SK-N-SH (cell line): ENCODE results near the gene PSMB11. TPM values are rescaled to one million over a fixed set of nuclear protein-coding genes. Genes with fewer than 3 reads are reported as not detected.

Experiments
- CTCF ChIA-PET: fragments of 300-600, 350-600 bp; formaldehyde crosslinking; extraction: SDS; loops from one replicate; lab custom pipeline; 2021; lab: Yijun Ruan, JAX
- POLR2A ChIA-PET: fragments of 350-600 bp; sonication (Branson Sonifier 250); formaldehyde crosslinking; extraction: SDS; loops from one replicate; lab custom pipeline; 2020; ENCODE audit warnings: antibody characterized with exemption, inconsistent platforms; lab: Yijun Ruan, JAX
- DNase-seq: peaks from one replicate; pipeline ENCODE4 v3.0.0; 2012
- H2AFZ ChIP-seq: fragments of 200-600 bp; sonication (generic); 2 replicates; pipeline ENCODE4 v1.8.1; 2016; ENCODE audit warnings: antibody characterized with exemption, mild to moderate bottlenecking, low read depth
- H3F3A ChIP-seq: fragments of 200-600 bp; sonication (generic); replicated peaks from 2 replicates; pipeline ENCODE3; 2016; ENCODE audit warnings: antibody characterized with exemption, mild to moderate bottlenecking; ENCODE audit not compliant: insufficient read depth
- H3K27ac ChIP-seq, 2 experiments: fragments of 200-500 bp in 1 of 2; fragments of 200-600 bp in 1 of 2; sonication (Bioruptor generic) in 1 of 2; sonication (generic), shearing (Covaris generic) in 1 of 2; 2 replicates each; pipeline versions ENCODE4 v1.5.1 to v1.6.1; 2014 to 2016; ENCODE audit warnings: low read depth in 2 of 2, inconsistent platforms in 1 of 2, low read length in 1 of 2, mild to moderate bottlenecking in 1 of 2, mixed read lengths in 1 of 2
- H3K27me3 ChIP-seq: fragments of 200-600 bp; sonication (generic), shearing (Covaris generic); 2 replicates; pipeline ENCODE4 v1.6.1; 2016; ENCODE audit warnings: mixed run types; ENCODE audit not compliant: insufficient read depth
- H3K36me3 ChIP-seq, 2 experiments: fragments of 200-500 bp in 1 of 2; fragments of 200-600 bp in 1 of 2; sonication (Bioruptor generic) in 1 of 2; sonication (generic) in 1 of 2; replicated peaks in 1 of 2; 2 replicates each; pipeline versions ENCODE3 to v1.5.1; 2014 to 2016; ENCODE audit warnings: low read length in 1 of 2, mild to moderate bottlenecking in 1 of 2; ENCODE audit not compliant: insufficient read depth in 2 of 2, control insufficient read depth in 1 of 2
- H3K4me1 ChIP-seq, 2 experiments: fragments of 200-500 bp in 1 of 2; fragments of 200-600 bp in 1 of 2; sonication (Bioruptor generic) in 1 of 2; sonication (generic), shearing (Covaris generic) in 1 of 2; 2 replicates each; pipeline versions ENCODE4 v1.5.1 to v1.6.1; 2014 to 2016; ENCODE audit warnings: low read depth in 1 of 2, low read length in 1 of 2, mixed run types in 1 of 2; ENCODE audit not compliant: insufficient read depth in 2 of 2, control insufficient read depth in 1 of 2
- H3K4me2 ChIP-seq: fragments of 200-600 bp; sonication (generic), shearing (Covaris generic); 2 replicates; pipeline ENCODE4 v1.6.1; 2017; ENCODE audit warnings: mixed run types
- H3K4me3 ChIP-seq, 2 experiments: fragments of 200-500 bp in 1 of 2; fragments of 200-600 bp in 1 of 2; sonication (Bioruptor generic) in 1 of 2; sonication (generic), shearing (Covaris generic) in 1 of 2; 2 replicates each; pipeline versions ENCODE4 v1.5.1 to v1.8.1; 2014 to 2016; ENCODE audit warnings: low read depth in 2 of 2, inconsistent platforms in 1 of 2, low read length in 1 of 2, mild to moderate bottlenecking in 1 of 2, mixed read lengths in 1 of 2, moderate library complexity in 1 of 2
- H3K79me2 ChIP-seq: fragments of 200-600 bp; sonication (generic); 2 replicates; pipeline ENCODE4 v1.8.1; 2017; ENCODE audit warnings: mild to moderate bottlenecking; ENCODE audit not compliant: insufficient read depth
- H3K9ac ChIP-seq: fragments of 200-600 bp; sonication (generic); 2 replicates; pipeline ENCODE4 v1.6.1; 2017; ENCODE audit warnings: mixed run types
- H3K9me2 ChIP-seq: fragments of 200-600 bp; sonication (generic); 2 replicates; pipeline ENCODE4 v1.6.1; 2017; ENCODE audit warnings: mixed run types
- H3K9me3 ChIP-seq: fragments of 200-600 bp; sonication (generic); 2 replicates; pipeline ENCODE4 v1.6.1; 2017; ENCODE audit warnings: mixed run types, mild to moderate bottlenecking, moderate library complexity
- H4K20me1 ChIP-seq: fragments of 200-600 bp; sonication (generic); 2 replicates; pipeline ENCODE4 v1.6.1; 2017; ENCODE audit warnings: mild to moderate bottlenecking, mixed run types; ENCODE audit not compliant: insufficient read depth
- CHD2 ChIP-seq: fragments of 150-350 bp; IDR thresholded peaks from 2 replicates; pipeline ENCODE4 v1.6.1; 2018; ENCODE audit warnings: low read length; ENCODE audit not compliant: partially characterized antibody
- ELF1 ChIP-seq: IDR thresholded peaks from 2 replicates; pipeline ENCODE4 v1.4.0; 2012
- EP300 ChIP-seq, 2 experiments: IDR thresholded peaks; 2 replicates each; pipeline versions ENCODE4 v1.4.0 to v1.6.1; 2012; ENCODE audit warnings: borderline replicate concordance in 1 of 2, low read depth in 1 of 2, low read length in 1 of 2
- EZH2phosphoT487 ChIP-seq: fragments of 200-600 bp; sonication (generic); IDR thresholded peaks from 2 replicates; pipeline ENCODE4 v1.6.1; 2017; ENCODE audit warnings: low read depth, mixed run types, mild to moderate bottlenecking, antibody characterized with exemption, moderate library complexity, borderline replicate concordance
- FOSL2 ChIP-seq: IDR thresholded peaks from 2 replicates; pipeline ENCODE4 v1.4.0; 2012; ENCODE audit warnings: low read depth, mild to moderate bottlenecking, moderate library complexity, borderline replicate concordance
- FOXM1 ChIP-seq: IDR thresholded peaks from 2 replicates; pipeline ENCODE4 v1.4.0; 2012; ENCODE audit warnings: low read depth, mild to moderate bottlenecking
- GATA2 ChIP-seq: sonication (generic); formaldehyde crosslinking; IDR thresholded peaks from 2 replicates; pipeline ENCODE4 v1.5.0; 2020; ENCODE audit warnings: mild to moderate bottlenecking, missing genetic modification reagents
- IRF3 ChIP-seq: fragments of 150-350 bp; IDR thresholded peaks from 2 replicates; pipeline ENCODE4 v1.6.1; 2016; ENCODE audit warnings: mild to moderate bottlenecking, low read depth, low read length
- MAX ChIP-seq: IDR thresholded peaks from 2 replicates; pipeline ENCODE4 v1.4.0; 2012; ENCODE audit warnings: low read depth
- MEF2A ChIP-seq: IDR thresholded peaks from 2 replicates; pipeline ENCODE4 v1.4.0; 2012; ENCODE audit warnings: low read depth, borderline replicate concordance
- MXI1 ChIP-seq: IDR thresholded peaks from 2 replicates; pipeline ENCODE4 v1.6.1; 2012; ENCODE audit warnings: mild to moderate bottlenecking, low read depth, low read length, improper control_type of control experiment
- NFIC ChIP-seq: IDR thresholded peaks from 2 replicates; pipeline ENCODE4 v1.4.0; 2012; ENCODE audit warnings: borderline replicate concordance
- POLR2AphosphoS5 ChIP-seq: IDR thresholded peaks from 2 replicates; pipeline ENCODE4 v1.6.1; 2012; ENCODE audit warnings: low read depth, low read length
- RAD21 ChIP-seq: IDR thresholded peaks from 2 replicates; pipeline ENCODE4 v1.6.1; 2012; ENCODE audit warnings: mild to moderate bottlenecking, low read length
- RCOR1 ChIP-seq: fragments of 150-350 bp; IDR thresholded peaks from 2 replicates; pipeline ENCODE4 v1.6.1; 2017; ENCODE audit warnings: antibody characterized with exemption, low read length
- REST ChIP-seq: IDR thresholded peaks from 2 replicates; pipeline ENCODE4 v1.6.1; 2012; ENCODE audit warnings: mild to moderate bottlenecking, low read depth, low read length, moderate library complexity
- RFX5 ChIP-seq: IDR thresholded peaks from 2 replicates; pipeline ENCODE4 v1.6.1; 2012; ENCODE audit warnings: mild to moderate bottlenecking, improper control_type of control experiment, low read length
- RXRA ChIP-seq: IDR thresholded peaks from 2 replicates; pipeline ENCODE4 v1.4.0; 2012; ENCODE audit warnings: low read depth, mild to moderate bottlenecking, borderline replicate concordance
- SIN3A ChIP-seq: IDR thresholded peaks from 2 replicates; pipeline ENCODE4 v1.6.1; 2012; ENCODE audit warnings: low read depth, mild to moderate bottlenecking, low read length, moderate library complexity, borderline replicate concordance
- TCF12 ChIP-seq: IDR thresholded peaks from 2 replicates; pipeline ENCODE4 v1.4.0; 2012
- YY1 ChIP-seq: IDR thresholded peaks from 2 replicates; pipeline ENCODE4 v1.4.0; 2012; ENCODE audit warnings: low read depth, mild to moderate bottlenecking
- WGBS: methylation state at CpG from one replicate; pipeline ENCODE4 v1.1.6; 2017; ENCODE audit warnings: low lambda C conversion rate; 5-methylcytosine and 5-hydroxymethylcytosine counted together
- polyA plus RNA-seq, 3 experiments: library from polyadenylated mRNA; depleted of rRNA; stranded (reverse); fragments of >200 nt; gene quantifications; 2 replicates each; pipeline ENCODE4 v1.2.3, GENCODE V29; 2012

PSMB11 gene
- polyA plus RNA-seq, 1 of the 3 experiments (the other 2 are of a cell fraction), result not detected

GRCh38 chr14:23033801-23034497, 8.1 kb upstream of the PSMB11 start:
- peaks cover 53% of the 10 kb centered on the region for H3K79me2 ChIP-seq
- H2AFZ ChIP-seq, result peak overlapping the region; percentile 69; the same call in 1 of the 2 replicates
- H4K20me1 ChIP-seq, result no peaks in the 10 kb centered on the region
- DNase-seq, result no peak
- H3K9me3 ChIP-seq, result no peaks in the 10 kb centered on the region
- H3K4me2 ChIP-seq, result peak overlapping the region; percentile 91
- peak overlapping the region; percentile 94 to 96 for H3K27ac ChIP-seq
- ChIA-PET POLR2A (interaction anchor here (1.0 to 1.4 kb wide), 5 partner anchors 10 to 27 kb away, joined by 3 to 5 read pairs (median 3); no protein-coding TSS in a partner anchor), CTCF (interaction anchor here (1.1 to 6.3 kb wide), 12 partner anchors 9 to 60 kb away, joined by 3 to 22 read pairs (median 6); no protein-coding TSS in a partner anchor)
- TF ChIP-seq MXI1 (no peak), RXRA (no peak), IRF3 (no peak), MAX (no peak), EZH2phosphoT487 (no peak), POLR2AphosphoS5 (no peak), RCOR1 (no peak)
- peak overlapping the region; percentile 72 to 94 for H3K4me3 ChIP-seq
- H3K36me3 ChIP-seq, result peaks cover 16 to 36% of the 10 kb centered on the region in 2 experiments
- no peaks in the 10 kb centered on the region for H3K9me2 ChIP-seq
- peaks cover 9 to 21% of the 10 kb centered on the region in 2 experiments; a peak in 3 of 4 replicates for H3K4me1 ChIP-seq
- H3F3A ChIP-seq, result peaks cover under 1% of the 10 kb centered on the region
- no peaks in the 10 kb centered on the region for H3K27me3 ChIP-seq
- 40% methylated on average over 17 of the region's 17 CpGs for WGBS
- H3K9ac ChIP-seq, result peak overlapping the region; percentile 99

- CTCF ChIA-PET, result interaction anchor here (0.6 to 2.1 kb wide), 10 partner anchors 13 to 68 kb away, joined by 3 to 8 read pairs (median 5); no protein-coding TSS in a partner anchor
- peaks cover 9 to 16% of the 10 kb centered on the region in 2 experiments; a peak in 3 of 4 replicates for H3K4me1 ChIP-seq
- no peaks in the 10 kb centered on the region for H3K9me3 ChIP-seq
- H2AFZ ChIP-seq, result peak within 1 kb of the TSS; percentile 80
- H3K4me3 ChIP-seq, result peak within 1 kb of the TSS; percentile 72 to 94
- peaks cover 46% of the 10 kb centered on the region for H3K79me2 ChIP-seq
- H4K20me1 ChIP-seq, result no peaks in the 10 kb centered on the region
- H3K36me3 ChIP-seq, result peaks cover 14 to 30% of the 10 kb centered on the region in 2 experiments
- peak within 1 kb of the TSS; percentile 94 to 96 for H3K27ac ChIP-seq
- no peaks in the 10 kb centered on the region for H3K27me3 ChIP-seq
- H3K4me2 ChIP-seq, result peak within 1 kb of the TSS; percentile 91
- peak; percentile 90 for DNase-seq
- no peaks in the 10 kb centered on the region for H3F3A ChIP-seq
- 3% methylated on average over 16 of the region's 36 CpGs for WGBS
- H3K9me2 ChIP-seq, result no peaks in the 10 kb centered on the region
- POLR2A ChIA-PET, result interaction anchor here (1.0 to 1.2 kb wide), 3 partner anchors 17 to 28 kb away, joined by 3 read pairs; no protein-coding TSS in a partner anchor
- H3K9ac ChIP-seq, result peak within 1 kb of the TSS; percentile 99
- TF ChIP-seq CHD2 (peak; percentile 39), SIN3A (peak; percentile 48; the same call in 1 of the 2 replicates), FOXM1 (no peak), RAD21 (no peak), EP300 (IDR thresholded peaks at IDR 0.05; ENCODE audit: borderline replicate concordance in 1 of 2, low read depth in 1 of 2, low read length in 1 of 2) (no peak), GATA2 (CRISPR knock-in tag) (no peak), FOSL2 (no peak), MAX (no peak), NFIC (no peak), TCF12 (no peak), REST (no peak), ELF1 (peak; percentile 75), RFX5 (peak; percentile 52), MEF2A (no peak), MXI1 (0 out of 2 replicates have a peak, but pooled peaks have one; percentile 0), YY1 (peak; percentile 99)
These were observed 7.3 kb upstream of the PSMB11 start, which contains the start of gene PSMB5 for GRCh38 chr14:23034498-23035302. PSMB5 (minus strand) TSS chr14:23034900; CDS start chr14:23034881, 19 bp downstream.
